ENCODE results near the gene FGG.
"Not testable (repeated sequence)": the region's sequence is repeated elsewhere in the genome, so short reads cannot be mapped to it uniquely, and the experiment has no call there.

FGG gene

GRCh38 chr4:154611833-154612232 is 623 bp downstream of the FGG start:
- DNase-seq (ENCODE audit: low spot score) (no peak), FAIRE-seq (no peak)

- DNase-seq (ENCODE audit: low spot score) (no peak), FAIRE-seq (no peak)
These were observed 1.9 kb downstream of the FGG start for GRCh38 chr4:154610582-154610981.

- FAIRE-seq (no peak), DNase-seq (ENCODE audit: low spot score) (no peak)
These were observed 2.9 kb downstream of the FGG start for GRCh38 chr4:154609532-154609931.

GRCh38 chr4:154608361-154609252 is 3.8 kb downstream of the FGG start:
- DNase-seq (ENCODE audit: low spot score), result no peak
- no peak for FAIRE-seq

GRCh38 chr4:154606728-154607723 is 5.4 kb downstream of the FGG start:
- DNase-seq (ENCODE audit: low spot score), result no peak
- FAIRE-seq, result no peak

GRCh38 chr4:154604696-154605200 is 7.7 kb downstream of the FGG start:
- no peak for FAIRE-seq

GRCh38 chr4:154603033-154603943 is 9.2 kb downstream of the FGG start:
- FAIRE-seq (no peak), DNase-seq (ENCODE audit: low spot score) (no peak)

More at GRCh38 chr4:154604696-154605200, 7.7 kb downstream of the FGG start:
- DNase-seq (ENCODE audit: low spot score), result no peak

- DNase-seq (ENCODE audit: low spot score), result no peak
- FAIRE-seq, result no peak
These were observed 9.9 kb downstream of the FGG start for GRCh38 chr4:154602404-154603020.

- DNase-seq (ENCODE audit: low spot score), result no peak
- no peak for FAIRE-seq
These were observed 14.4 kb downstream of the FGG start for GRCh38 chr4:154597798-154598774.

- FAIRE-seq; DNase-seq (ENCODE audit: low spot score): not testable (repeated sequence)
These were observed 15.2 kb downstream of the FGG start for GRCh38 chr4:154597281-154597680.

GRCh38 chr4:154595807-154596206 is 16.6 kb downstream of the FGG start:
- DNase-seq (ENCODE audit: low spot score) (no peak), FAIRE-seq (no peak)

- FAIRE-seq; DNase-seq (ENCODE audit: low spot score): not testable (repeated sequence)
These were observed 18.1 kb downstream of the FGG start for GRCh38 chr4:154594343-154594742.

GRCh38 chr4:154593868-154594267 is 18.6 kb downstream of the FGG start:
- no peak for FAIRE-seq

GRCh38 chr4:154591890-154592289 is 20.6 kb downstream of the FGG start:
- FAIRE-seq (no peak), DNase-seq (ENCODE audit: low spot score) (no peak)

More at GRCh38 chr4:154593868-154594267, 18.6 kb downstream of the FGG start:
- no peak for DNase-seq (ENCODE audit: low spot score)

- FAIRE-seq, result no peak
These were observed 22.0 kb downstream of the FGG start, which contains the start of gene FGA for GRCh38 chr4:154590329-154591006. TSS of gene FGA (minus strand) at chr4:154590742. CDS start at chr4:154590687, 55 bp downstream.

GRCh38 chr4:154589296-154590197 is 22.9 kb downstream of the FGG start:
- DNase-seq (ENCODE audit: low spot score) (no peak), FAIRE-seq (no peak)

More at GRCh38 chr4:154590329-154591006, 22.0 kb downstream of the FGG start, which contains the start of gene FGA:
- no peak for DNase-seq (ENCODE audit: low spot score)

GRCh38 chr4:154588198-154588597 is 24.3 kb downstream of the FGG start:
- DNase-seq (ENCODE audit: low spot score) (no peak), FAIRE-seq (no peak)
